Esophagus muscularis mucosa (tissue), 4 donors: ENCODE measurements around the gene FAM131B. TPM values are rescaled to one million over a fixed set of nuclear protein-coding genes. Genes with fewer than 3 reads are reported as not detected.

Experiments
- DNase-seq: peaks from one replicate; pipeline ENCODE4 v3.0.0-alpha.2; 2017; ENCODE audit errors: extremely low spot score
- H3K27ac ChIP-seq, 4 donors: fragments of 200-600 bp; sonication (generic); replicated peaks in 1 of 4; 1 replicate in 3 of 4; 2 replicates in 1 of 4; pipeline ENCODE4 v1.5.1; 2016 to 2019; ENCODE audit warnings: mild to moderate bottlenecking in 1 of 4
- H3K27me3 ChIP-seq, 4 donors: fragments of 200-600 bp; sonication (generic); one replicate each; pipeline versions ENCODE4 v1.5.1 to v1.6.0; 2016 to 2019
- H3K36me3 ChIP-seq, 4 donors: fragments of 200-600 bp; sonication (generic); one replicate each; pipeline ENCODE4 v1.5.1; 2016 to 2019
- H3K4me1 ChIP-seq, 4 donors: fragments of 200-600 bp; sonication (generic); one replicate each; pipeline ENCODE4 v1.5.1; 2016 to 2019
- H3K4me3 ChIP-seq, 4 donors: fragments of 200-600 bp; sonication (generic); 1 replicate in 2 of 4; 2 replicates in 2 of 4; pipeline ENCODE4 v1.5.1; 2016 to 2019; ENCODE audit warnings: mild to moderate bottlenecking in 4 of 4, moderate library complexity in 1 of 4
- H3K9me3 ChIP-seq, 4 donors: fragments of 200-600 bp; sonication (generic); 1 replicate in 3 of 4; 2 replicates in 1 of 4; pipeline ENCODE4 v1.5.1; 2016 to 2019
- EP300 ChIP-seq: sonication (generic); formaldehyde crosslinking; IDR thresholded peaks from one replicate; pipeline ENCODE4 v1.6.1; 2017; ENCODE audit warnings: antibody characterized with exemption
- POLR2A ChIP-seq: fragments of 450-650 bp; IDR thresholded peaks from one replicate; pipeline ENCODE4 v1.6.1; 2017; ENCODE audit warnings: antibody characterized with exemption, moderate library complexity, mild to moderate bottlenecking, low read depth
- POLR2AphosphoS5 ChIP-seq, 2 donors: sonication (generic); formaldehyde crosslinking; IDR thresholded peaks; one replicate each; pipeline ENCODE4 v1.6.1; 2017; ENCODE audit warnings: antibody characterized with exemption in 2 of 2
- WGBS: methylation state at CpG from one replicate; pipeline ENCODE4 v1.1.5; 2018; 5-methylcytosine and 5-hydroxymethylcytosine counted together
- intact Hi-C: fragments of 100-400 bp; cut with DNase I; formaldehyde crosslinking; loops from one replicate; pipeline ENCODE4 v1.15.1; 2023
- total RNA-seq, 4 donors: library from RNA; depleted of rRNA; stranded (reverse); fragments of >200 nt; gene quantifications; one replicate each; pipeline versions ENCODE4 v1.1.0 to v1.2.1, GENCODE V29; 2016
- TF ChIP-seq, protein P1 (sequence below), 3 experiments: fragments of 200-600 bp in 2 of 3; fragments of 450-650 bp in 1 of 3; sonication (generic) in 2 of 3; IDR thresholded peaks; one replicate each; pipeline ENCODE4 v1.5.1; 2017 to 2019; ENCODE audit warnings: antibody characterized with exemption in 3 of 3, mild to moderate bottlenecking in 2 of 3, moderate library complexity in 1 of 3

The FAM131B gene
- total RNA-seq, 4 donors from 2014 or later: 0.42 to 2.0 (median 1.3) TPM

DNA sequence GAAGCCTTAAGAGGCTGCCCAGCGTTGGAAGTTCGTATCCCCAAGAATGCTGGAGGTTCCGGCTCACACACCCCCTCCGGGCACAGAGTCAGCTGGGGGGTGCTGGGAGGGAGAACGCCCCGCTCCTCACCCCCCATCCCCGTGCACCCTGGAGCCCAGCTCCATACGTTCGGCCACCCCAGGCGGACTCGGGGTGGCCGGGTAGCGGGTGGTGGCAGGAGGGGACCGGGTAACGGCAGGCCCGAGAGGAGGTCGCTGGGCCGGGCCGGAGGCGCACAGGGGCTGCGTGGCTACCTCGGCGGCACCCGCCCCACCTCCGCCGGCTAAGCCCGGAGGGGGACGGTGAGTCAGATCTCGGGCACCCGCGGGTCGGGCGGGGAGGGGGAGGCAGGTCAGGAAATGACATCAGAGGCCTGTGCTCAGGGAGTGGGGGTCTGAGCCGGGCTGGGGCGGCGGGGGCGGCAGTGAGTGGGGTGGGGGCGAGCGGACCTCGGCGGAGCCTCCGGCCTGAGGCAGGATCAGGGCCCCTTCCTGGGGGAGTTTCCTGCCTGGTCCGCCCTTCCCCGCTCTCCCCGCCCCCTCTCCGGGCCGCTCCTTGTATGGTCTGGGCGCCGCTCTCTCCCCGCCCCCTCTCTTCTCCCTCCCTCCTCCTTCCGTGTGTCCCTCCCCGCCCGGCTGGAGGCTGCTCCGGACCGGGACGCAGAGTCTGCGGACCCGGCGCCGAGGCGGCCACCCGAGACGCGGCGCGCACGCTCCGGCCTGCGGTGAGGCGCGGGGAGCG, 18.3 kb upstream of the FAM131B start, which contains the start of gene ZYX:
ZYX (plus strand) TSS at position 700 of the 781 bp plus-strand sequence. CDS start 227 bp downstream, outside the sequence.
- peak within 1 kb of the TSS; percentile 74 to 99 (median 98) for H3K4me3 ChIP-seq
- peak; percentile 98 for DNase-seq
- TF ChIP-seq, protein P1, sequence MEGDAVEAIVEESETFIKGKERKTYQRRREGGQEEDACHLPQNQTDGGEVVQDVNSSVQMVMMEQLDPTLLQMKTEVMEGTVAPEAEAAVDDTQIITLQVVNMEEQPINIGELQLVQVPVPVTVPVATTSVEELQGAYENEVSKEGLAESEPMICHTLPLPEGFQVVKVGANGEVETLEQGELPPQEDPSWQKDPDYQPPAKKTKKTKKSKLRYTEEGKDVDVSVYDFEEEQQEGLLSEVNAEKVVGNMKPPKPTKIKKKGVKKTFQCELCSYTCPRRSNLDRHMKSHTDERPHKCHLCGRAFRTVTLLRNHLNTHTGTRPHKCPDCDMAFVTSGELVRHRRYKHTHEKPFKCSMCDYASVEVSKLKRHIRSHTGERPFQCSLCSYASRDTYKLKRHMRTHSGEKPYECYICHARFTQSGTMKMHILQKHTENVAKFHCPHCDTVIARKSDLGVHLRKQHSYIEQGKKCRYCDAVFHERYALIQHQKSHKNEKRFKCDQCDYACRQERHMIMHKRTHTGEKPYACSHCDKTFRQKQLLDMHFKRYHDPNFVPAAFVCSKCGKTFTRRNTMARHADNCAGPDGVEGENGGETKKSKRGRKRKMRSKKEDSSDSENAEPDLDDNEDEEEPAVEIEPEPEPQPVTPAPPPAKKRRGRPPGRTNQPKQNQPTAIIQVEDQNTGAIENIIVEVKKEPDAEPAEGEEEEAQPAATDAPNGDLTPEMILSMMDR (IDR thresholded peaks at IDR 0.05): no peak
- TF ChIP-seq POLR2A (peak; percentile 89), POLR2AphosphoS5 (IDR thresholded peaks at IDR 0.05) (peak; percentile 76 to 99), EP300 (no peak)
- peak within 1 kb of the TSS; percentile 100 for H3K27ac ChIP-seq
- H3K4me1 ChIP-seq: peaks cover 47 to 72% (median 64%) of the 10 kb centered on the region in 4 donors
- no peaks in the 10 kb centered on the region for H3K27me3 ChIP-seq
- no CpG with 5 or more reads among the region's 72 CpGs for WGBS
- peaks cover 0 to 24% (median 10%) of the 10 kb centered on the region in 4 donors for H3K36me3 ChIP-seq
- H3K9me3 ChIP-seq: no peaks in the 10 kb centered on the region
- intact Hi-C loops: loop anchor here (1.0 kb wide), 1 partner anchor 35 kb away; no protein-coding TSS in a partner anchor

DNA sequence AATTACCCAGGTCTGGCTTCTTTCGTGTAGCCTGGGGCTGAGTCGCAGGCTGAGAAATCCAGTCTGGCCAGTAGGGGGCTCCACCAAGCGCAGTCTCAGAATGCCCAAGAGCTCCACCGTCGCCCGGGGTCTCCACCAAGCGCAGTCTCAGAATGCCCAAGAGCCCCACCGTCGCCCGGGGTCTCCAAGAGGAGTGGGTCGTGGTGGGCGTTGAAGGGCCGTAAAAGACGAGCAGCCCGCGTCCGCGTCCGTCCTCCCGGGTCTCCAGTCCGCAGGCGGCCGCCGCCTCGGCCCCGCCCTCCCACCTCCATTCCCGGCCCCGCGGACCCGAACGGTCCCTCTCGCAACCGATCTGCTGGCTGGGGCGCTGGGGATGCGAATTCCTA, 17.7 kb upstream of the FAM131B start:
- WGBS: 2% methylated on average over 11 of the region's 35 CpGs
- TF ChIP-seq, protein P1 (IDR thresholded peaks at IDR 0.05): peak; percentile 85 to 92 (median 90)
- peak in 1 of 2 donors; percentile 7 for TF ChIP-seq POLR2AphosphoS5 (IDR thresholded peaks at IDR 0.05)
- TF ChIP-seq POLR2A: no peak
- no peak for TF ChIP-seq EP300
- Histone ChIP-seq H3K27ac (peak overlapping the region; percentile 100), H3K27me3 (no peaks in the 10 kb centered on the region), H3K4me3 (peak overlapping the region; percentile 74 to 99 (median 98)), H3K36me3 (peaks cover 0 to 24% (median 10%) of the 10 kb centered on the region in 4 donors), H3K9me3 (no peaks in the 10 kb centered on the region), H3K4me1 (peaks cover 41 to 66% (median 58%) of the 10 kb centered on the region in 4 donors)
- intact Hi-C loops: loop anchor here (1.0 kb wide), 1 partner anchor 36 kb away; no protein-coding TSS in a partner anchor
- DNase-seq: peak; percentile 97

DNA sequence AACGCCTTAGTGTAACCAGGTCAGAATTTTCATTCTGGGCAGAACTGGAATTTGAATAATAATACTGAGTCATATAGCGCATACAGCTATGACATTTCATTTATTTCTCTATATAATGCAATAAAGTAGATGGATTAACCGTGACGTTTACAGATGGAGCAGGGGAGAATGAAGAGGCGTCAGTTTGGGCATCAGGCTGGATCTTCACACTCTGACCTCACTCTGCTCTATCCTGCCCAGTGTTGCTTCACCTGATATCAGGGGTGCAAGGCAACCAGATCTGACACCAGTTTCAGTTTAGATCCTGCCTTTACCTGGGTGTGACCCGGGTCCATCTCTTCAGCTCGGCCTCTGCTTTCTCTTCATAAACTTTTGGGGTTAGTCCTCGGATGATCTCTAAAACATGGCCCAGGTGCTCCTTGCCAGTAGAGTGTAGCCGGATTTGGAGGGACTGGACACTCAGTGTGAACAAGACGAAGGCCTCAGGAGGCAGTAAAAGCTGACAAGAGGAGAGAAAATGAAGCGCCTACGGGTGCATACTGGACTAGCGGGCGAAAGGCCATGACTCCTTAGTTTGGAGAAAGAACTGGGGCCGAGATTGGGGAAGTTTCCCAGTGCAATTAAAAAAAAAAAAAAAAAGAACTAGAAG, 17.2 kb upstream of the FAM131B start:
- intact Hi-C loops: loop anchor here (1.0 kb wide), 1 partner anchor 37 kb away; no protein-coding TSS in a partner anchor
- peak overlapping the region; percentile 100 for H3K27ac ChIP-seq
- peaks cover 36 to 61% (median 53%) of the 10 kb centered on the region in 4 donors for H3K4me1 ChIP-seq
- H3K36me3 ChIP-seq: peaks cover 0 to 24% (median 10%) of the 10 kb centered on the region in 4 donors
- H3K27me3 ChIP-seq: no peaks in the 10 kb centered on the region
- H3K9me3 ChIP-seq: no peaks in the 10 kb centered on the region
- H3K4me3 ChIP-seq: peak overlapping the region; percentile 74 to 99 (median 98)
- DNase-seq: no peak
- WGBS: 15% methylated on average over 15 of the region's 15 CpGs
- TF ChIP-seq, protein P1 (IDR thresholded peaks at IDR 0.05): no peak
- TF ChIP-seq POLR2A (no peak), EP300 (no peak), POLR2AphosphoS5 (IDR thresholded peaks at IDR 0.05) (no peak)

DNA sequence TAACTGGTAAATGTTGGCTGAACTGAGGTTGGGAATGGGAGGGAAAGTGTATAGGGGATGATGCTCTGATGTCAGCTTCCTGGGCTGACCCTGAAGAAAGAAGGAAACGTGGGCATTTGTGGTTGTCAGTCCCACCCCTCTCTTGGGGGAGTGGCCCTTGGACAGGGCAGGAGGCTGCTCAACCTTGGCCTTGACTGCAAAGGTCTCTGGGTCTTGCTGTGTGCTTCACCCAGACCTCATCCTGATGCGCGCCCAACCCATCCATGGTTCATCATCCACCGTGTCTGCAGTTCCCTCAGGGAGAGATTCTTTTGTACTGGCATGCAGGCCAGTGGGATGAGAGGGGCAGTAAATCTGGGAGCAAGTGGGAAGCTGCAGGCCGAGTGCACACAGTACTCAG, 13.9 kb upstream of the FAM131B start:
- TF ChIP-seq, protein P1 (IDR thresholded peaks at IDR 0.05): no peak
- no peak for TF ChIP-seq POLR2AphosphoS5 (IDR thresholded peaks at IDR 0.05)
- TF ChIP-seq EP300: no peak
- TF ChIP-seq POLR2A: no peak
- Histone ChIP-seq H3K4me1 (peaks cover 11 to 32% (median 27%) of the 10 kb centered on the region in 4 donors), H3K9me3 (no peaks in the 10 kb centered on the region), H3K27ac (no peak overlapping the region), H3K36me3 (no peaks in the 10 kb centered on the region), H3K27me3 (no peaks in the 10 kb centered on the region), H3K4me3 (no peak overlapping the region)
- no peak for DNase-seq
- WGBS: 77% methylated on average over 5 of the region's 5 CpGs
- intact Hi-C loops: no loop called here
